Dedifferentiated amniotic fluid mesenchymal stem cell (primary cell): Measurements from ENCODE around the gene SLC25A10.
"Not testable (repeated sequence)": the region's sequence is repeated elsewhere in the genome, so short reads cannot be mapped to it uniquely, and the experiment has no call there.

Experiments used
- DNase-seq: peaks from one replicate; pipeline ENCODE4 v3.0.0-alpha.2; 2016; ENCODE audit errors: extremely low spot score

Gene SLC25A10

GRCh38 chr17:81711814-81712467 is at the start of gene SLC25A10:
Gene SLC25A10 (plus strand): TSS chr17:81712284. CDS start chr17:81712427, 143 bp downstream.
- peak; percentile 22 for DNase-seq

- no peak for DNase-seq
Observed at GRCh38 chr17:81664051-81664470, 48.0 kb upstream of the SLC25A10 start.

GRCh38 chr17:81665205-81666091 is 46.6 kb upstream of the SLC25A10 start:
- no peak for DNase-seq

- DNase-seq = no peak
Observed at GRCh38 chr17:81666092-81666341, 46.1 kb upstream of the SLC25A10 start.

GRCh38 chr17:81666342-81667191 is 45.5 kb upstream of the SLC25A10 start, which contains the start of the genes CCDC137 and OXLD1:
Gene CCDC137 (plus strand): TSS chr17:81666737. CDS start chr17:81666767, 30 bp downstream.
Gene OXLD1 (minus strand): TSS chr17:81666605. CDS start chr17:81666577, 28 bp downstream.
- peak; percentile 97 for DNase-seq

- DNase-seq = no peak
Observed at GRCh38 chr17:81667754-81668153, 44.3 kb upstream of the SLC25A10 start.

- DNase-seq = no peak
Observed at GRCh38 chr17:81672504-81672903, 39.6 kb upstream of the SLC25A10 start.

- DNase-seq = no peak
Observed at GRCh38 chr17:81672954-81673353, 39.1 kb upstream of the SLC25A10 start.

- no peak for DNase-seq
Observed at GRCh38 chr17:81673561-81674258, 38.4 kb upstream of the SLC25A10 start.

GRCh38 chr17:81675515-81676221 is 36.4 kb upstream of the SLC25A10 start:
- not testable (repeated sequence) for DNase-seq

GRCh38 chr17:81676906-81677305 is 35.2 kb upstream of the SLC25A10 start:
- no peak for DNase-seq

- DNase-seq = no peak
Observed at GRCh38 chr17:81680150-81680549, 31.9 kb upstream of the SLC25A10 start.

- no peak for DNase-seq
Observed at GRCh38 chr17:81681672-81682071, 30.4 kb upstream of the SLC25A10 start.

GRCh38 chr17:81682565-81683207 is 29.4 kb upstream of the SLC25A10 start:
- no peak for DNase-seq

GRCh38 chr17:81683208-81683583 is 28.9 kb upstream of the SLC25A10 start:
- no peak for DNase-seq

GRCh38 chr17:81683584-81684441 is 28.3 kb upstream of the SLC25A10 start, which contains the start of the genes ARL16 and HGS:
Gene ARL16 (minus strand): TSS chr17:81683797. CDS start chr17:81683753, 44 bp downstream.
Gene HGS (plus strand): TSS chr17:81684011. CDS start chr17:81684067, 56 bp downstream.
- peak; percentile 99 for DNase-seq

GRCh38 chr17:81684442-81684911 is 27.6 kb upstream of the SLC25A10 start:
- no peak for DNase-seq

GRCh38 chr17:81685108-81685507 is 27.0 kb upstream of the SLC25A10 start:
- no peak for DNase-seq

- DNase-seq = no peak
Observed at GRCh38 chr17:81686614-81687013, 25.5 kb upstream of the SLC25A10 start.
